H9 (cell line): Measurements from ENCODE around the gene TDP1. TPM values are rescaled to one million over a fixed set of nuclear protein-coding genes. Genes with fewer than 3 reads are reported as not detected.

Experiments used
- DNase-seq: peaks from one replicate; pipeline ENCODE4 v3.0.0-alpha.2; 2017
- H2AFZ ChIP-seq: one replicate; pipeline ENCODE4 v1.6.1; 2013; ENCODE audit warnings: mild to moderate bottlenecking, low read length, control low read depth, moderate library complexity
- H2AK5ac ChIP-seq: 2 replicates; pipeline ENCODE4 v1.6.1; 2013; ENCODE audit warnings: low read length, control low read depth, mixed read lengths; ENCODE audit not compliant: insufficient read length
- H2BK120ac ChIP-seq: one replicate; pipeline ENCODE4 v1.6.1; 2013; ENCODE audit warnings: low read depth, mild to moderate bottlenecking, low read length, control low read depth, inconsistent platforms; ENCODE audit not compliant: poor library complexity, severe bottlenecking
- H2BK12ac ChIP-seq: 2 replicates; pipeline ENCODE4 v1.6.1; 2013; ENCODE audit warnings: low read length, control low read depth, mixed read lengths, low read depth; ENCODE audit not compliant: insufficient read length
- H2BK15ac ChIP-seq: 2 replicates; pipeline ENCODE4 v1.6.1; 2013; ENCODE audit warnings: low read depth, low read length, control low read depth
- H2BK20ac ChIP-seq: one replicate; pipeline ENCODE4 v1.6.1; 2013; ENCODE audit warnings: low read depth, mild to moderate bottlenecking, low read length, control low read depth, inconsistent platforms; ENCODE audit not compliant: poor library complexity, severe bottlenecking
- H2BK5ac ChIP-seq: 2 replicates; pipeline ENCODE4 v1.6.1; 2013; ENCODE audit warnings: low read length, control low read depth, mixed read lengths; ENCODE audit not compliant: insufficient read length
- H3K14ac ChIP-seq: 2 replicates; pipeline ENCODE4 v1.6.1; 2013; ENCODE audit warnings: low read length, control low read depth; ENCODE audit not compliant: insufficient read depth
- H3K18ac ChIP-seq: 2 replicates; pipeline ENCODE4 v1.6.1; 2013; ENCODE audit warnings: low read depth, mild to moderate bottlenecking, mixed read lengths, low read length, control low read depth; ENCODE audit not compliant: insufficient read length
- H3K23ac ChIP-seq: 2 replicates; pipeline ENCODE4 v1.6.1; 2013; ENCODE audit warnings: low read length, control low read depth, mixed read lengths, low read depth; ENCODE audit not compliant: insufficient read length
- H3K23me2 ChIP-seq: 2 replicates; pipeline ENCODE4 v1.6.1; 2013; ENCODE audit warnings: low read depth, mild to moderate bottlenecking, mixed read lengths, low read length, control low read depth; ENCODE audit not compliant: insufficient read length, poor library complexity, severe bottlenecking
- H3K27ac ChIP-seq: 2 replicates; pipeline ENCODE4 v1.5.1; 2013; ENCODE audit warnings: low read length, control low read depth, mixed read lengths, low read depth; ENCODE audit not compliant: insufficient read length
- H3K27me3 ChIP-seq: 2 replicates; pipeline ENCODE4 v1.6.1; 2013; ENCODE audit warnings: low read length, control low read depth, inconsistent platforms; ENCODE audit not compliant: insufficient read depth
- H3K4ac ChIP-seq: 2 replicates; pipeline ENCODE4 v1.6.1; 2013; ENCODE audit warnings: low read depth, mild to moderate bottlenecking, control low read depth, inconsistent platforms, low read length, moderate library complexity
- H3K4me1 ChIP-seq: 2 replicates; pipeline ENCODE4 v1.6.1; 2013; ENCODE audit warnings: low read length, control low read depth, inconsistent platforms; ENCODE audit not compliant: insufficient read depth
- H3K4me2 ChIP-seq: 2 replicates; pipeline ENCODE4 v1.6.1; 2013; ENCODE audit warnings: low read length, control low read depth, mixed read lengths; ENCODE audit not compliant: insufficient read length, insufficient read depth
- H3K56ac ChIP-seq: 2 replicates; pipeline ENCODE4 v1.6.1; 2013; ENCODE audit warnings: low read depth, mild to moderate bottlenecking, mixed read lengths, low read length, control low read depth; ENCODE audit not compliant: insufficient read length
- H3K79me1 ChIP-seq: 2 replicates; pipeline ENCODE4 v1.6.1; 2013; ENCODE audit warnings: low read depth, mild to moderate bottlenecking, moderate library complexity, low read length, control low read depth, inconsistent platforms; ENCODE audit not compliant: insufficient read depth, poor library complexity, severe bottlenecking
- H3K79me2 ChIP-seq: 2 replicates; pipeline ENCODE4 v1.6.1; 2013; ENCODE audit warnings: low read length, control low read depth, inconsistent platforms; ENCODE audit not compliant: insufficient read depth
- H3K9ac ChIP-seq: 2 replicates; pipeline ENCODE4 v1.6.1; 2013; ENCODE audit warnings: low read length, control low read depth, mixed read lengths; ENCODE audit not compliant: insufficient read length; ENCODE audit errors: extremely low read depth
- H3K9me3 ChIP-seq: one replicate; pipeline ENCODE4 v1.6.1; 2013; ENCODE audit warnings: low read depth, low read length, inconsistent platforms; ENCODE audit not compliant: control insufficient read depth
- H3T11ph ChIP-seq: one replicate; pipeline ENCODE4 v1.6.1; 2013; ENCODE audit warnings: mild to moderate bottlenecking, low read length, control low read depth, inconsistent platforms
- H4K20me1 ChIP-seq: one replicate; pipeline ENCODE4 v1.6.1; 2013; ENCODE audit not compliant: control insufficient read depth, insufficient read length, insufficient read depth
- H4K5ac ChIP-seq: 2 replicates; pipeline ENCODE4 v1.6.1; 2013; ENCODE audit warnings: low read depth, mild to moderate bottlenecking, mixed read lengths, low read length, control low read depth; ENCODE audit not compliant: insufficient read length
- H4K8ac ChIP-seq: replicated peaks from 2 replicates; pipeline ENCODE4 v1.6.1; 2013; ENCODE audit warnings: low read length, control low read depth, mixed read lengths, low read depth; ENCODE audit not compliant: insufficient read length
- H4K91ac ChIP-seq: 2 replicates; pipeline ENCODE4 v1.6.1; 2013; ENCODE audit warnings: low read depth, mild to moderate bottlenecking, moderate library complexity, mixed read lengths, low read length, control low read depth; ENCODE audit not compliant: insufficient read length
- H3K27ac Mint-ChIP-seq, 3 experiments: 2 replicates in 2 of 3; 3 replicates in 1 of 3; pipeline ENCODE4 v1.8.0; 2020 to 2021; ENCODE audit warnings: mixed read lengths in 3 of 3, mild to moderate bottlenecking in 1 of 3, moderate library complexity in 1 of 3
- H3K27me3 Mint-ChIP-seq: 2 replicates; pipeline ENCODE4 v1.8.0; 2021; ENCODE audit warnings: low read depth, mild to moderate bottlenecking, moderate library complexity, mixed read lengths
- H3K36me3 Mint-ChIP-seq, 3 experiments: 2 replicates in 2 of 3; 3 replicates in 1 of 3; pipeline ENCODE4 v1.8.0; 2020 to 2021; ENCODE audit warnings: low read depth in 3 of 3, mixed read lengths in 3 of 3; ENCODE audit not compliant: insufficient read depth in 1 of 3
- H3K4me1 Mint-ChIP-seq, 2 experiments: 2 replicates each; pipeline ENCODE4 v1.8.0; 2020; ENCODE audit warnings: mixed read lengths in 2 of 2
- H3K4me3 Mint-ChIP-seq, 2 experiments: 2 replicates in 1 of 2; 3 replicates in 1 of 2; pipeline ENCODE4 v1.8.0; 2020 to 2021; ENCODE audit warnings: mild to moderate bottlenecking in 2 of 2, mixed read lengths in 2 of 2, moderate library complexity in 1 of 2
- H3K9me3 Mint-ChIP-seq, 2 experiments: 2 replicates in 1 of 2; 3 replicates in 1 of 2; pipeline ENCODE4 v1.8.0; 2020; ENCODE audit warnings: mild to moderate bottlenecking in 2 of 2, mixed read lengths in 2 of 2, moderate library complexity in 1 of 2
- WGBS: extraction: QIAGEN DNeasy Blood & Tissue Kit; methylation state at CpG from one replicate; pipeline ENCODE4 v1.1.7; 2013; ENCODE audit warnings: missing lambda C conversion rate, low lambda C conversion rate, mixed read lengths; ENCODE audit not compliant: insufficient read length; ENCODE audit errors: extremely low coverage; 5-methylcytosine and 5-hydroxymethylcytosine counted together
- total RNA-seq: library from RNA; stranded (reverse); gene quantifications from 2 replicates; pipeline ENCODE4 v1.2.1, GENCODE V29; 2021
- TF ChIP-seq, protein P1 (sequence below): fragments of 200-600 bp; sonication (generic); conservative IDR thresholded peaks from 3 replicates; pipeline ENCODE4 v1.8.0; 2021; ENCODE audit warnings: antibody characterized with exemption, mild to moderate bottlenecking

Gene TDP1
- total RNA-seq, 1 experiment from 2014 or later: 53.4 TPM

GRCh38 chr14:90060965-90061684, 105.4 kb downstream of the TDP1 start:
- Histone ChIP-seq H3K9me3 (no peaks in the 10 kb centered on the region), H2BK15ac (no peak overlapping the region; the same call in 1 of the 2 replicates), H2AK5ac (no peak overlapping the region), H3K23me2 (peaks cover 25% of the 10 kb centered on the region), H4K5ac (no peak overlapping the region), H3K9ac (no peak overlapping the region), H4K20me1 (no peaks in the 10 kb centered on the region), H3K27me3 (peaks cover 37% of the 10 kb centered on the region; the same call in 1 of the 2 replicates), H3K14ac (no peak overlapping the region), H2AFZ (no peak overlapping the region), H2BK20ac (no peak overlapping the region), H2BK12ac (no peak overlapping the region), H3K56ac (no peak overlapping the region), H3K79me1 (no peaks in the 10 kb centered on the region), H3K79me2 (no peaks in the 10 kb centered on the region), H4K91ac (no peak overlapping the region), H3K4ac (no peak overlapping the region), H3T11ph (no peak overlapping the region), H2BK5ac (no peak overlapping the region), H3K4me1 (peaks cover 3% of the 10 kb centered on the region; the same call in 1 of the 2 replicates), H2BK120ac (no peak overlapping the region), H4K8ac (no peak overlapping the region), H3K27ac (no peak overlapping the region), H3K23ac (no peak overlapping the region), H3K4me2 (peak overlapping the region; percentile 78), H3K18ac (no peak overlapping the region)
- H3K4me1 Mint-ChIP-seq: peaks cover 25 to 40% of the 10 kb centered on the region in 2 experiments
- TF ChIP-seq, protein P1, sequence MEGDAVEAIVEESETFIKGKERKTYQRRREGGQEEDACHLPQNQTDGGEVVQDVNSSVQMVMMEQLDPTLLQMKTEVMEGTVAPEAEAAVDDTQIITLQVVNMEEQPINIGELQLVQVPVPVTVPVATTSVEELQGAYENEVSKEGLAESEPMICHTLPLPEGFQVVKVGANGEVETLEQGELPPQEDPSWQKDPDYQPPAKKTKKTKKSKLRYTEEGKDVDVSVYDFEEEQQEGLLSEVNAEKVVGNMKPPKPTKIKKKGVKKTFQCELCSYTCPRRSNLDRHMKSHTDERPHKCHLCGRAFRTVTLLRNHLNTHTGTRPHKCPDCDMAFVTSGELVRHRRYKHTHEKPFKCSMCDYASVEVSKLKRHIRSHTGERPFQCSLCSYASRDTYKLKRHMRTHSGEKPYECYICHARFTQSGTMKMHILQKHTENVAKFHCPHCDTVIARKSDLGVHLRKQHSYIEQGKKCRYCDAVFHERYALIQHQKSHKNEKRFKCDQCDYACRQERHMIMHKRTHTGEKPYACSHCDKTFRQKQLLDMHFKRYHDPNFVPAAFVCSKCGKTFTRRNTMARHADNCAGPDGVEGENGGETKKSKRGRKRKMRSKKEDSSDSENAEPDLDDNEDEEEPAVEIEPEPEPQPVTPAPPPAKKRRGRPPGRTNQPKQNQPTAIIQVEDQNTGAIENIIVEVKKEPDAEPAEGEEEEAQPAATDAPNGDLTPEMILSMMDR: no peak
- DNase-seq: peak; percentile 52
- H3K4me3 Mint-ChIP-seq: peak overlapping the region; percentile 72 to 92
- no CpG with 5 or more reads among the region's 60 CpGs for WGBS
- no peak overlapping the region for H3K27ac Mint-ChIP-seq
- peaks cover 90% of the 10 kb centered on the region for H3K27me3 Mint-ChIP-seq
- H3K9me3 Mint-ChIP-seq: peaks cover 2 to 5% of the 10 kb centered on the region in 2 experiments; a peak in 3 of 5 replicates
- H3K36me3 Mint-ChIP-seq: peaks cover 0 to 2% (median 0%) of the 10 kb centered on the region in 3 experiments; a peak in 2 of 7 replicates
